Suppressor macrophage treated with lipopolysaccharide for 4 hours (primary cell): ENCODE results near the gene SYT15.

Experiments
- DNase-seq: peaks from one replicate; pipeline ENCODE4 v3.0.0-alpha.2; 2020

SYT15 gene

DNA sequence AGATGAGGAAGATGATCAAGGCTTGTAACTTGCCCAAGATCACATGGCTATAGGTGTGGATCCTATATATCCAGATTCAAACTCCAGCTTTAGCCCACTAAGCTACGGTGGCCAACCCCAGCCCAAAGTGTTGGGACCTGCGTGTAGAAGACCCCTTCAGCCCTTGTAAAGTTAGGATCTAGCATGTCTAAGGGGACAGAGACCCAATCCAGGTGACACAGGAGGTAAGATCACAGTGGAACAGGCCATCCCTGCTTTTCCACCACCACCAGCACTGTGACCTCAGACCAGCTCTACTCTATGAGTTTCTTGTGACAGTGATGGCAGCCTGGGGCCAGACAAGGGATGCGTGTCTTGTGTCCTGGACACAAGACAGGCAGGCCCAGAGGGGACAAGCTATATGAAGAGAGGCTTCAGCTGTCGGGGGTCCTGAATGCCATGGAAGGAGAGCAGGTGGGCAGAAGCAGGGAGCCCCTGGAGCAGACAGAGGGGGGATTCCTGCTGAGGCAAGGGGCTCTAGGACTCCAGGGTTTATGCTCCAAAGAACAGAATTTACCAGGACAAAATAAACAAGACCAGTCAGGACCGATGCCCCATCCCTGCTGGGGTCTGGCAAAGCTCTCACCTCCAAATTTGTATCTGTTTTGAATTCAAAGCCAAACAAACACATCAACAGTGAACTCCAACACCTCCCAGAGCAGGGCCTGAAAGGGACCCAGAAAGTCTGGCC lies 32.9 kb upstream of the SYT15 start:
- no peak for DNase-seq

DNA sequence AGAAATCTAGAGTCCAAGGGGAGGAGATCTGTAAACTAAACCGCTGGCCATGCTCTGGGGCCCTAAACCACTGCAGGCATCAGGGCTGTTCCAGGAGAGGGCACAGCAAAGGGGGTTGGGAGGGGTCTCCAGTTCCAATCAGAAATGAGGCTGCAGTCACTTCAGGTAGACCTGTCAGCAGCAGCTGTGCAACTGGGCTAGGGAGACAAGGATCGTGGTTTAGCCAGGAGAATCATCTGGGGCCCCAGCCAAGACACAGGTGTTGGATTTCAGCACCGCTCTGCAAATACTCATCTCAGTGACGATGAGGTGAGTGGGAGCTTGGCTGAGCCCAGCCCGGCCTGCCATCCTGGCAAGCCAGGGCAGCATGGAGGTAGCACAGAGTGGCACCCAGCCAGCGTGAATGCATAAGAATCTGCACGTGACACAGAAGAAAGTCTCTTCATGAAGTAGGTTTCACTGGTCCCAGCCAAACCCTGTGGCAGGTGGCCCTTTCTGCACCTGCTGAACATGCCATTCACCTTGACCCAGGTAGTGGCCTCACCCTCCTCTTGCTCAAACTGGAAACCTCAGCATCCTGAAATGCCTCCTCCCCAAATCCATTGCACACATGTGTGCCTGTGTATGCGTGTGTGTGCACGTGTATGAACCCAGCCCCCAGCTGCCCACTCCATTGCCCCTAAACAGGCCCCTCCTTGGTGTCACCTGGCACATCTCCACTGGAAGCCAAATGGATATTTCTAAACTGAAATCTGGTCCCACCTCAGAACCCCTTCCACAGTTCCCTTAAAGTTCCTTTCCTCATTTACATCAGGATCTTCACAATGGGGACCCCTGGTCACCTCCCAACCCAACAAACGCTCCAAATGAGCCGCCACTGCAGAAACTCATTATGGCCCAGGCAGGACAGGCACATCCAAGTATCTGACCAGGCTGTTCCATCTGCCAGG lies 32.1 kb upstream of the SYT15 start:
- no peak for DNase-seq

DNA sequence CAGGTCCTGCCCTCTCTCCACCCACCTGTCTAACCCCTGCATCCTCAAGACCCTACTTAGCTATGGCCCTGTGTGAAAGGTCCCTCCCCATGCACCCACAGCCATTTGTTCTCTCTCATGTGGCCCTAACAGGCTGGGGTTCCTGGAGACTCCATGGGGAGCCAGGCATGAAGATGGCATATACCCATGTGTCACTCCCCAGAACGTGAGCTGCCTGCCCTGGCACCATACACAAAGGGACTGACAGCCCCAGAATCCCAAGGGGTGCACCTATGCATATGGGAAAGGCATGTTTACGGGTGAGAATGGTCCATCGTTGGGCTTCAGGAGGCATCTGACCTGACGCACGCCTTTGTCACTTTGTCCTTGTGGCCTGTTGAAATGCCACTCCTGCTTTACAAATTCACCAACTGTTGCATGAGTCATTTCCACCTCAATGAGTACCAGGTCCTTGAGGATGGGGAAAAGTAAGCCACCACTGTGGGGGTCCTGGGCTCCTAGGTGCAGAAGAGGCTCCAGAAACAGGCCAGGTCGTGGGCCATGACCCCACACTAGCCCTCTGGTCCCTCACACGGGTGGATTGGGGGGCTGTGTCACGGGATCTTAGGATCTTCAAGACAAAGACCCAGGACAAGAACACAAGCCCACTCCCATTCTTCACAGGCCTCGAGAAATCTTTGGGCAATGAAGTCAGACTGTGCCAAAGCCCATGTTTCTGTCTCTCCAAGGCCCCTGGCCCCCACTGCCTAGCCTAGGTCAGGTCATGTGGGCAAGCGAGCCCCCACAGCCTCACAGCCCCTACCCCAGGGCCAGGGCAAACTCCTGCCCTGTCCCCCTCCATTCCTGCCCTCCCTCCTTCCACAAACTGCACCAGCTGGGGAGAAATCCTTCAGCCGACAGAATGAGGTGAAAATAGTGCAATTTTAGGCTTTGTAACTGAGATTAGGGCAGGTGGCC lies 31.1 kb upstream of the SYT15 start:
- DNase-seq = no peak

DNA sequence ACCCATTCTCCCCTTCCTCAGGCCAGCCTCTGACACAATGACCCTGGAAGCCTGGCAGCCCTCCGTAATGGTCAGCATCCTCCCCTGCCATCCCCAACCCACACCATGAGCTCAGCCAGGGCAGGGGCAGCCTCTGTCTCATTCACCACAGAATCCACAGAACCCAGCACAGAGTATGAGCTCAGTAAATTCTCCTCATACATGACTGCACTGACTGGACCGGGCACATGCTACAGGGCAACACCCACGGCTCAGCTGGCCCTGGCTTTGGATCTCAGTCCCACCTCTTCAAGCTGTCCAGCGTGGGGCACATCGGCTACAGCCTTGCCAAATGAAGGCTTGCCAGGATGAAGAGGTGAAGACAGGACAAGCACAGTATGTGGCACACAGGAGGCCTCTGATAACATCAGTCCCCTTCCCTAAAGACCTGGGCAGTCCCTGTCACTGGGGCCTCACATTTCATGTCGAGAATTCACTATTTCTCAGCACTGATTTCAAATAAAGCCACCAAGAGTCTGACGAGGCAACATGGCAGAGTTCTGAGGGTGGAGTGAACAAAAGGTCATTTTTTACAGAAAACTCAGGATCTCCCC lies 30.3 kb upstream of the SYT15 start:
- no peak for DNase-seq

DNA sequence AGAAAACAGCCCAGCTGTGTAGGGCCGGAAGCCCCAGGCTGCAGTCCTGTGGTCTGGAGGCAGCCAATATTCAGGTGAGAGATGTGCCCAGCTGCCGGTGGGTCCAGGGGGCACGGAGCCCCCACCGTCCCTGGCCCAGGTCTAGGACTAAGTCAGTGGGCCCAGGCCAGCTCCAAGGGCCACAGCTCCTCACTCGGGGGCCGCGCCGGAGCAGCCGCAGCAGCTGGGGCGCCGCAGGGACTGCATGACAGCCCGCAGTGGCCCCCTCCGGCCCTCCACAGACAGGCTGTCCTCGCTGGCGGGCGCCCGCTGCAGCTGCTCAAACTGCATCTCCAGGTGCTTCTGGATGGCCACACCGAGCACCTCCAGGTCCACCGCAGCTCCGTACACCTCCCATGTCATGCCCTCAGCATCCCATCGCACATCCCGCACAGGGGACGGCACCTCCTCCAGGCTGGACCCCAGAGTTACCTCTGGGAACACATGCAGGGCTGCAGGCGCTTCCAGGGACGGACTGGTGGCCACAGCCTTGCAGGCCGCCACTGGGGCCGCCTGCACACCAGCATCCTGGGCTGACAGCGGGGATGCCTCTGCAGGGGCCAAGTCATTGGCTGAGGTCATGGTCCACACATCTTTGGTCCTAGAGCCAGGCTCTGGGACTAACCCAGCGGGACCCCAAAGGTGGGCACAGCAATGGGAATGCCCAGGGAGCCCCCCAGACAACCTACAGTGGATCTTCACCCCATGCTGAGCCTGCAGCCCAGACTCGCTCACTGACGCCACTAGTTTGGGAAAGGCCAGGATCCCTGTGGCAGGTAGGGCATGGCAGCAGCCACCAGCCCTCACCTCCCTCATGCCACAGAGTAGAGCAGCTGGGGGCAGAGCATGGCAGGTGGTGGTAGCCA lies 29.5 kb upstream of the SYT15 start:
- DNase-seq = no peak

DNA sequence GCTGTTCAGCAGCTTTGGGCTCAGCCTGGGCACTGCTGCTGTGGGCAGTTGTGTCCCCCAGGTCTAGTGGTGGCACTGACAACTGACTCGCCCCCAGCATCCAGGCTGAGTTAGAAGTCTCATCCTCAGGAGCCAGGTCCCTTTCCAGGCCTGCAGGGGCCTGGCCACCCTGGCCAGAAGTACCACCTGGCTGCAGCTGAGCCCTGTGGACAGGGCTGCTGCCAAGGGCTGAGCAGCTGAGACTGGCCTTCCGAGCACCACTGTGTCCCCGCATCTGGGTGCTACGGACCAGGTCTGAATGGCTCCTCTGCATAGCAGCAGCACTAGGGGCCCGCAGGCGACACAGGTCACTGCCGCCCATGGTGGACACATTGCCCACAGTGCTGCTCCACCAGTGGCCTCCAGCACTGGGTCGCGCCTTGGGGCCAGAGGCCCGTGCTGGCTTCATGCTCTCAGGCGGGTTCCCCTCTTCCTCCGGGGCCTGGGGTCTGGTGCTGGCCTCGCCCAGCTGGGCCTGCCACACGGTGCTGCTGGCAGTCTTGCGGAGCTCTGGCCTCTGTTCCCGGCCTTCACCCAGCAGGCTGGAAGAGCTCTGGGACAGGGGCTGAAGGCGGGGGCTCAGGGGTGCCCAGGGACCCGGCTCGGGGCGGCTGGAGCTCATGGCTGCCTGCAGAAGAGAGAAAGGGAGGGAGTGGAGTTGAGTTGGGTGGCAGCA lies 28.7 kb upstream of the SYT15 start:
- DNase-seq = no peak

DNA sequence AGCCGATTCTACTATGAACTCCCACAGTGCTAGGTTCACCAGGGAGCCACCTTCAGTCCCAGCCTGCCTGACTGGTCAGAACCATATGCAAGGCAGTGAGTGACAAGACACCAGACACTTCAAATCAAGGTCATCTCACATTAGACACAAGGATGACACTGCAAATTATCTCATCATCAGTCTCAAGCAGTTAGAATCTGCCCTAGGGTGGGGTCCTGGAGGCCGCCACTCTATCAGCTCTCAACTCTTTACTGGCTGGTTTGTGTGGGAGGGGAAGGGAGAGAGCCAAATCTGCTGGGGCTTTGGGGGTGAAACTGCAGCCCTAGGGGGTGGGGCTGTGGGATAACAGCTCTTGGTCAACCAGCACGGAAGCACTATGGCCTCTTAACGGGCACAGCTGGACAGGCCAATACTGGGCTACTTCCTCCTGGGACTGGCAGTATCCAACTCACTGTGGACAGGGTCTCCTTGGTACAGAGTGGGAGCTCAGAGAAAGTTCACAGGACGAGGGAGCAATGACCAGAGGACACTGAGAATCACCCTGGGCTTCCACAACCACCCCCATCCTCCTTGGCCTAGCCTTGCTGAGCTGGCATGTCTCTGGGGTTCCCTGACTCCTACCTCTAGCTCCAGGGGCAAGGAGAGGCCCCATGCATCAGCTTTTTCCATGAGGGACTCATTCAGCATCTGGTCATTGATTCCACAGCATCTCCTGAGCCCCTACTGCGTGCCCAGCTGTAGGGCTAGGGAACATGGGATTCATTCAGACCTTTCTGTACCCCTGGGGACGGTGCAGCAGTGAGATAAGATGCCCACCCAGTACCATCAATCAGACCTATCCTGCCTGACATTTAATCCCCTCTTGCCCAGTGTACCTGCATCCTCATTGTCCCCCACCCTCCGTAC lies 27.9 kb upstream of the SYT15 start:
- DNase-seq = no peak

DNA sequence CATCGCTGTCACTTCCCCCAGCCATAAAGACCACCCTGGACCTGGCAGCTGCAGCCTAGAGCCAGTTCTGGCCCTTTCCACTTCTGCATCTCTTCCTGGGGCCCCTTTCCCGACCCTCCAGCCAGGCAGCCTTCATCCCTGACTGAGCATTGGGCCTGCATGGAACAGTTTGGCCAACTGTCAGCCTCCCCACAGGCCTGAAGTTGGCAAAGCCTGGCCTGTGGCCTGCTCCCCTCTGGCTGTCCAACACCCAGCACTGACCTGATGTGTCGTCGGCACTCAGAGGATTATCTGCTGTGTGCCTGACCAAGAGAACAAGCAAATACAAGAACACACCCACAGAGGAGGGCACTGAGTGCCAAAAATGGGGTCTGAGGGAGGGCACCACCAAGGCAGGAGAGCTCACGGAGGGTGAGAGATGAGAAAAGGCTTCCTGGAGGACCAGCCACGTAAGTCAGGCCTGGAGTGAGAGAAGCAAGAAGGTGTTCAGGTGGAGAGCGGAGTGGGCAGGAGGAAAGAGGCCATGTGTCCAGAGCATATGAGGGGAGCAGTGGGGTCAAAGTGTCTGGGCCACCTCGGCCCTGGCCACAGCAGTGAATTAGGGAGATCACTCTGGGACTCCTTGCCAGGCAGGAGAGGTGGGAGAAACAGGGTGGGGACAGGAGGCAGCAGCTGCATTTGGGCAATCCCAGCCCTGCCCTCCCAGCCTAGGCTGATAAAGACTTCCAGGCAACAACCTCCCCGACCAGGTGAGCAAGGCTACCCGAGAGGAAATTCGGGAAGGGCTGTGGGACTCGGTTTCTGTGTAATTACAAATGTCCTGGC lies 27.0 kb upstream of the SYT15 start:
- no peak for DNase-seq

DNA sequence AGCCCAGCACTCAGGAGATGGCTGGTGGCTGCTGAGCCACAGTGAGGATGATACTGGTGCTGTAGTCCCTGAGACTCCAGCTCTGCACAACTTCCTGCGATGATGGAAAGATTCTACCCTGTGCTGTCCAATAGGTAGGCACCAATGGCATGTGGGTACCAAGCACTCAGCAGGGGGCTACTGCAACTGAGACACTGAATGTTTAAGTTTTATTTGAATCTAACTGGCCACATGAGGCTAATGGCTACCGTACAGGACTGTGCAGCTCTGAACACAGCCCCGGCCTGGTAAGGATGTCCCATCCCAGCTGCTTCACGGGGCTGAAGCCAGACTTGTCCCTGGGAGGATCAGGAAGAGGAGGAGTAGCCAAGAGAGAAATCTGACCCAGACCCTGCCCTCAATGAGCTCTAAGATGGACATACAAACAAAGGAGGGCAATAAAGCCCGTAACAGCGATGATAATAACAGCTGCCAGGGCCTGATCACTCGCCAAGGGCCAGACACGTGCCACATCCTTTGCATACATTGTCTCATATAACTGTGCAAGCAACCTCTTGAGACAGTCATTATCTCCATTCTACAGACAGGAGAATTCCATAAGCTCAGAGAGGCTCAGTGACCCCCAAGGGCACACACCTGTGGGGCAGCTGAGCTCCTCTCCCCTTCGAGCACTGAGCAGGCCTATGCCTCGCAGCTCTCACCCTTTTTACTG lies 26.2 kb upstream of the SYT15 start:
- DNase-seq = no peak

DNA sequence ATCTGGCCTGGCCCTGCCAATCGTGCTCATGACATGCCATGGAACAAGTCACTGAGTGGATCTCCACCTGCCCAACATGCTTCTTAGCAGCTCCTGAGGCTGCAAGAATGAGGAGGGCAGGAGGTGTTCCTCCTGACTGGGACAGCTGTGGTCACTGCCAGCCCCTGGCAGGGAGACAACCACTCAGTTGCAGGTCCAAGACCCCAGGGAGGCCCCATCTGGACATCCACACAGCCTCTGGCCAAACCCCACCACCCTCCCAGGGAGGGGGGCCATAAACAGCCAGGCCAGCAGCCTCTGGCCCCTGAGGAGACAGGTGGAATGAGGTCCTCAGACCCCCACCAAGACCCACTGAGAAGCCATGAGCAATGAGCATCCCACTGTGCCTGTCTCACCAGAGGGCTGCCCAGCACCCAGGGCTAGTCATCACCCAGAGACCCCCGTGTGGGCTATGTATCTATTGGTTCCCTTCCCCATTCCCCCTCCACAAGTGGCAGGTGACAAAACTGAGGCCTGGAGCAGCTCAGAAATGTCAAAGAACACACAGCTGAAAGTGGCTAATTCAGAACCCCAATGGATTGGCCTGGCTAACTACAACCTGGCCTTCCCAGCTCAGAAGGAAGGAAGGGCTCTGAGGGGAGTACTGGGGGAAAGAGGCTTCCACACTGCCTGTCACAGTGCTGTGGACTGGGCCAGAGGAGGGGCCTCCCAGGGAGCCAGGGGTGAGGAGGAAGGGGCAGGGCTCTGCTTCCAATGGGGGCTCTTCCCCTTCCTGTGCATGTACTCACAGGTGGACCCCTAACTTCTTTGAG lies 25.5 kb upstream of the SYT15 start:
- no peak for DNase-seq

DNA sequence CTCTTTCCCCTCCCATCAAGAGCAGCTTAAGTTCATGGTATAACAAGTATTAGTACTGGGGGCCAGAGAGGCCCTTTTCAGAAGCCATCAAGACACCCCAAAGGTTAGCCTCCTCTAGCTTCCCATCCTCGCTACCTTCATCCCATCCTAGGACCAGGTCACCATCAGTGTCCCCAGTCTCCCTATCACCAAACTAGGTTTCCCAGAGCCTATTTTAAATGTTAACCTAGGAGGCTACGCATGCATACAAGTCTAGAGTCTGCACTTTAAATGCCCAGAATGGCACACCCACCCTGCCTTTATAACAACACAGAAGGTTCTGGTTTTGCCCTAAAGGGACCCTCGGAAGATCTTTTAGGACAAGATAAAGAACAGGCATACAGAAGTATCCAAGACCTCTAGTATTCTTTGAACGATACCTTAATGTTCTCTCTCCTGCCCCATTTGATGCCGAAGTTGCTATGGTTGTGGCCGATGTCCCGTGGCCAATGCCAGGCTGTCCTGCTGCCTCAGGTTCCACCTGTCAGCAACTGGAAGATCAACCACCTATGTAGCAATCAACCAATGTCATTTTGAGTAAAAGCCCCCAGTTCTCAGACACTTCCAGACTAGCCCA lies 24.7 kb upstream of the SYT15 start:
- no peak for DNase-seq

DNA sequence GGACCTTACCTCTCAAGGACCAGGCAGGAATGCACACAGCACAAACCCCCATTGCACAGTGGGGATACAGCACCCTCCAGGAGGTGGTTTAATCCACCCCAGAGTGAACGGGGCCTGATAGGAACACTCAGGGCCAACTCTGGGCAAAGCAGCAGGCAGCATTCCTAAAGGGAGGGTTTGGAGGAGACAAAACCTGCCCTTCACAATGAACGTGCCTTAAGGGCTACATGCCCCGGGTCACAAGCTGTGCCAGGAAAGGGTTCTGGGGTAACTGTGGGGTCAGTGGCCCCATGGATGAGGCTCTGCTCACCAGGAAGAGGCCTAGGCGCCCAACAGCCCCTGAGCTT lies 23.6 kb upstream of the SYT15 start:
- DNase-seq = no peak

DNA sequence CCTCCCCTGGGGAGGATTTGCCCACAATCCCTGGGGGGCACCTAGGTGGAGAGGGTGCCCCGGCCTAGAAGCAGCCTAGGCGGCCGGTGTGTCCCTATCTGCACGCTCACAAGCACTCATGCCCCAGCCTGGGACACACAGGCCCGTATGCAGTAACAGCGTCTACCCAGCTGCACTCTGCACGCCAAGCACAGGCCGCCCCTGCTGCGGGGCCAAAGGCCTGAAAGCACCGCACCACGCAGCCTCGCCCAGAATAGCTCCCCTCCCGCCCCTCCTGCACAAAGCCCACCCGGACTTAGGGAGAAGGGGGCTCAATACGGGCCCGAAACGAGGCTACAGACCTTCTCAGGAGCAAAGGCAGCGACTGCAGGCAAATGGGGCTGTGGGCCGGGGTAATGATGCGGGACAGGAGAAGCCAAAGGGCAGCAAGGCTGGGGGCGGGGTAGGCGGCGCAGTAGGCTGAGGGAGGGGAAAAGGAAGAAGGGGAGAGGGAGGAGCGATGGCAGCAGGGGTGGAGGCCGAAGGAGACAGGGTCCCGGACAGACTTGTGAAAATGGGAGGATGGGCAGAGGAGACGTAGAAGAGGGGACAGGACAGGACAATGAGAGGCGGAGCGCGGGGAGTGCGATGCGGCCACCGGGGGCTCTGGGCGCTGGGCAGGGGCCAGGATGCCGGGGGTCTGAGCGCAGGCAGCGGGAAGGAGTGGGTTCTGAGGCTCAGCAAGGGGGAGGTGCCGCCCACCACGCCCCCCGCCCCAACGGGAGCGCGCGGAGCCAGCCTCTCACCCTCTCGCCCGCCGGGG lies 23.0 kb upstream of the SYT15 start:
- DNase-seq = no peak

DNA sequence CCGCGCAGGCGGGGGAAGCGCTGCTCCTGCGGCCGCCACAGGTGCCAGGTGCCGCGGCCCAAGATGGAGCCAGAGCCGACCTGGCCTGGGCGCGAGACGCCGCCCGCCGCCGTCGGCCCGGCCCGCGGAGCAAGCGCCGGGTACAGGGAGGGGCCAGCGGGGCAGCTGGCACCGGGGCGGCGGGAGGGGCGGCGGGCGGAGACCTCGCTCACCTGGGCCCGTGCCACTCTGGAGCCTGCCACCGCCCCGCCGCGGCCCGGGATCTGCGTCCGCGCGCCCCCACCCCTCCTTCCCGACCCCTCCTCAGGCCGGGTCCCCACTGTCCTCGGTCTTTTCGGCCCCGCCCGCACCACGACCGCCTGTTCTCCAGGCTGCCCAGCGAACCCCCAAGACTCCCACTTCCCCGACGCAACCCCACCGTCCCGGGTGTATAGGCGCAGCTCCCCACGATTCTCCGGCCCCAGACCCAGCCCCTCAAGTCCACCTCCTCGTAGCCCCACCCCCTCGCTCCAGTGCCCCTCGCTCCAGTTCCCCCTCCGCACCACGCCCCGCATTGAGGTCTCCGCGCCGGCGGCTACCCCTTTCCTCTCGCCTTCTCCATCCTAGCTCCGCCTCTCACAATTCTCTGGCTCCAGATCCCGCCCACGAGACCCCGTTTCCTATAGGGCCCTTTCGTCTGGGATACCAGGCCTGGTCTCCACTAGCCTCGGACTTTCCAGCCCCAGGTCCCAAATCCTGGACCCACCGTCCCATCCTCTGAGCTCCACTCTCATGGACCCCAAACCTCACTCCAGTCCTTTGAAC lies 22.2 kb upstream of the SYT15 start, which contains the start of gene GPRIN2:
GPRIN2 (minus strand) TSS at position 144 of the 804 bp plus-strand sequence. CDS start 5,922 bp downstream, outside the sequence.
- no peak for DNase-seq
